ENCODE measurements around the gene LAIR2.

Gene LAIR2

GRCh38 chr19:54534156-54534555, 31.5 kb downstream of the LAIR2 start:
- no peak for DNase-seq (ENCODE audit: low spot score)

- no peak for DNase-seq (ENCODE audit: low spot score)
These were observed 33.0 kb downstream of the LAIR2 start for GRCh38 chr19:54535601-54536000.

GRCh38 chr19:54536956-54537355, 34.3 kb downstream of the LAIR2 start:
- DNase-seq (ENCODE audit: low spot score): no peak

- DNase-seq (ENCODE audit: low spot score): no peak
These were observed 39.1 kb downstream of the LAIR2 start for GRCh38 chr19:54541712-54542111.

GRCh38 chr19:54548806-54549205, 46.2 kb downstream of the LAIR2 start:
- DNase-seq (ENCODE audit: low spot score): no peak

GRCh38 chr19:54549224-54549623, 46.6 kb downstream of the LAIR2 start:
- DNase-seq (ENCODE audit: low spot score): no peak

GRCh38 chr19:54551293-54551692, 48.7 kb downstream of the LAIR2 start:
- DNase-seq (ENCODE audit: low spot score): no peak

GRCh38 chr19:54551950-54552912, 49.6 kb downstream of the LAIR2 start:
- no peak for DNase-seq (ENCODE audit: low spot score)

GRCh38 chr19:54552913-54553310, 50.3 kb downstream of the LAIR2 start:
- DNase-seq (ENCODE audit: low spot score): no peak

GRCh38 chr19:54554006-54554405, 51.4 kb downstream of the LAIR2 start:
- DNase-seq (ENCODE audit: low spot score): no peak

- no peak for DNase-seq (ENCODE audit: low spot score)
These were observed 52.3 kb downstream of the LAIR2 start for GRCh38 chr19:54554896-54555295.

- no peak for DNase-seq (ENCODE audit: low spot score)
These were observed 53.6 kb downstream of the LAIR2 start for GRCh38 chr19:54556194-54556593.

- DNase-seq (ENCODE audit: low spot score): no peak
These were observed 55.7 kb downstream of the LAIR2 start for GRCh38 chr19:54558339-54558738.
